ENCODE results near the gene PKP3. TPM values are rescaled to one million over a fixed set of nuclear protein-coding genes. Genes with fewer than 3 reads are reported as not detected.
"Not testable (repeated sequence)": the region's sequence is repeated elsewhere in the genome, so short reads cannot be mapped to it uniquely, and the experiment has no call there.

PKP3 gene, protein sequence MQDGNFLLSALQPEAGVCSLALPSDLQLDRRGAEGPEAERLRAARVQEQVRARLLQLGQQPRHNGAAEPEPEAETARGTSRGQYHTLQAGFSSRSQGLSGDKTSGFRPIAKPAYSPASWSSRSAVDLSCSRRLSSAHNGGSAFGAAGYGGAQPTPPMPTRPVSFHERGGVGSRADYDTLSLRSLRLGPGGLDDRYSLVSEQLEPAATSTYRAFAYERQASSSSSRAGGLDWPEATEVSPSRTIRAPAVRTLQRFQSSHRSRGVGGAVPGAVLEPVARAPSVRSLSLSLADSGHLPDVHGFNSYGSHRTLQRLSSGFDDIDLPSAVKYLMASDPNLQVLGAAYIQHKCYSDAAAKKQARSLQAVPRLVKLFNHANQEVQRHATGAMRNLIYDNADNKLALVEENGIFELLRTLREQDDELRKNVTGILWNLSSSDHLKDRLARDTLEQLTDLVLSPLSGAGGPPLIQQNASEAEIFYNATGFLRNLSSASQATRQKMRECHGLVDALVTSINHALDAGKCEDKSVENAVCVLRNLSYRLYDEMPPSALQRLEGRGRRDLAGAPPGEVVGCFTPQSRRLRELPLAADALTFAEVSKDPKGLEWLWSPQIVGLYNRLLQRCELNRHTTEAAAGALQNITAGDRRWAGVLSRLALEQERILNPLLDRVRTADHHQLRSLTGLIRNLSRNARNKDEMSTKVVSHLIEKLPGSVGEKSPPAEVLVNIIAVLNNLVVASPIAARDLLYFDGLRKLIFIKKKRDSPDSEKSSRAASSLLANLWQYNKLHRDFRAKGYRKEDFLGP
- total RNA-seq, result 0.22 and 0.40 TPM in 2 replicates

DNA sequence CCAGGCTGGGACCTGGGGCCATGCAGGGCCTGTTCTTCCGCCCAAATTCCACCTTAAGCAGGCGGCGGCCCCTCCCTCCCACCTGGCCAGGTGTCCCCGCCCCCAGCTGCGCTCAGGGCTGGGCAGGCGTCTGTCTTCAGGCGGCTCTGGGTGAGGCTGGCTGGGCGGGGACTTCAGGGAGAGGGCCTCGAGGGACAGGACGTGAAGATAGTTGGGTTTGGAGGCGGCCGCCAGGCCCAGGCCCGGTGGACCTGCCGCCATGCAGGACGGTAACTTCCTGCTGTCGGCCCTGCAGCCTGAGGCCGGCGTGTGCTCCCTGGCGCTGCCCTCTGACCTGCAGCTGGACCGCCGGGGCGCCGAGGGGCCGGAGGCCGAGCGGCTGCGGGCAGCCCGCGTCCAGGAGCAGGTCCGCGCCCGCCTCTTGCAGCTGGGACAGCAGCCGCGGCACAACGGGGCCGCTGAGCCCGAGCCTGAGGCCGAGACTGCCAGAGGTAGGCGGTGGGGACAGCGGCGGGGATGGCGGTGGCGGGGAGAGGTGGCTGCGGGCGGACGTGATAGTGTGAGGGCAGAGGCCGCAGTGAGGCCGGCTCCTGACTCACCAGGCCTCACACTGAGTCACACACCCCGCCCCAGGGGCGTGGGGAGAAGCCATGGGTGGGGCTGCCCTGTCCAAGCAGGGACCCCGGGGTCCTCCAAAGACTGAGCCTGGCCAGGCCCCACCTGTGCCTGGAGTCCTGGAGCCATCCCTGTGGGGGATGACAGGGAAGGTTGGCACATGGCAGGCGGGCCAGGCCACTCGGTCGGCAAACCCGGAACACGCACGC, at the start of gene PKP3:
TSS of gene PKP3 (plus strand) at position 176 of the 824 bp plus-strand sequence. CDS start at position 260, 84 bp downstream.
- peak; percentile 31 to 62 for DNase-seq (ENCODE audit: low read depth in 2 of 2)

DNA sequence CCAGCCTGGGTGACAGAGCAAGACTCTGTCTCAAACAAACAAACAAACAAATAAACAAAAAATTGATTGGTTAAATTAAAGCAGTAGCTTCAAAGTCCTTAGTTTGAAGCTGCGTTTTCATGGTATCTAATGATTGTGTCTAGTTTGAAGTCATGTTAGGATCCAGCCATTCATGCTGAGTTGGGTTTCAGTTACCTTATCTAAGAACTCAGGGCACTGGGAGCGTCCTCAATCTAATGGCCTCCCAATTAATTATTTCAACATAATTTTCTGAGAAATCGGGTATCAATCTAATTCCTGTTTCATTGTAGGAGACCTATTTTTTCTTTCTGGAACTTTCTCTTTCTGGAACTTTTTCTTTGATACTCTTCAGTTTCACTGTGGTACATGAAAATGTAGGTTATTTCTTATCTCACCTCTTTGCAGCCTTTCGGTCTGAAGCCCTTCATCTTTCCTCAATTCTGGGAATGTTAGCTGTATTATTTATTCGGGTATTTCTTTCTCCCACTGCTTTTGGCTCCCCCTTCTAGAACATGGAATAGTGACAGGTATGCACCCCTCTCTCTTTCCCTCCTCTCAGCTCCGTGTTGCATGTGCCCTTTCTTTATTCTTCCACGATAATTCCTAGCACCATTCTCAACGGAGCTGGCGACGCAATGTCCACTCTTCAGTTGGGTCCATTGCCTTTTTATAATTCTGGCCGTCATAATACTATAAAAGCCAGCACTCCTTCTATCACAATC, 49.0 kb upstream of the PKP3 start:
- no peak for DNase-seq (ENCODE audit: low read depth in 2 of 2)

DNA sequence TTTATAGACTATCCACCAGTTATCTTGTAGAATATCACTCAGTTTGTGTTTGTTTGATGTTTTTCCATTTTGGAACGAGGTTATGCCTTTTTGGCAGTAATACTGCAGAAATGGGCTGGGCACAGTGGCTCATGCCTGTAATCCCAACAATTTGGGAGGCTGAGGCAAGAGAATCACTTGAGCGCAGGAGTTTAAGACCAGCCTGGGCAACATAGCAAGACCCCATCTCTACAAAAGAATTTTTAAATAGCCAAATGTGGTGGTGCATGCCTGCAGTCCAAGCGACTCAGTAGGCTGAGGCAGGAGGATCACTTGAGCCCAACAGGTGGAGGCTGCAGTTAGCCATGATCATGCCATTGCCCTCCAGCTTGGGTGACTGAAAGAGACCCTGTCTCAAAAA, 47.5 kb upstream of the PKP3 start:
- no peak for DNase-seq (ENCODE audit: low read depth in 2 of 2)

DNA sequence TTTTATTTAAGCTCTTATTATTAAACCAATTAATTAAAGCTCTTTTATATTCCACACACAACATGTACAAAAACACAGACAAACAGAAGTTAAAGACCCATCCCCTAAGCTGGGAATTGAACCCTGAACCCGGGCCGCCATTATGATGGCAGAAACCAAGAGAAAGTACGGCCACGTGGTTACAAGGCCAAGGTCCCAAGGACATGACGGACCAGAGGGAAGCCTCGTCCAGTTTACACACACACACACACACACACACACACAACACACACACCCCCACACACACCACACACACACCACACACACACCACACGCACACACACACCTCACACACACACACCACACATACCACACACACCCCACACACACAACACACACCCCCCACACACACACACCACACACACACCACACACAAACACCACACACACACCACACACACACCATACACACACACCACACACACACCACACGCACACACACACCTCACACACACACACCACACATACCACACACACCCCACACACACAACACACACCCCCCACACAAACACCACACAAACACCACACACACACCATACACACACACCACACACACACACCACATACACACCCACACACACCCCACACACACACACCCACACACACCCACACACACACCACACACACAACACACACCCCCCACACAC, 44.6 kb upstream of the PKP3 start:
- not testable (repeated sequence) for DNase-seq (ENCODE audit: low read depth in 2 of 2)

DNA sequence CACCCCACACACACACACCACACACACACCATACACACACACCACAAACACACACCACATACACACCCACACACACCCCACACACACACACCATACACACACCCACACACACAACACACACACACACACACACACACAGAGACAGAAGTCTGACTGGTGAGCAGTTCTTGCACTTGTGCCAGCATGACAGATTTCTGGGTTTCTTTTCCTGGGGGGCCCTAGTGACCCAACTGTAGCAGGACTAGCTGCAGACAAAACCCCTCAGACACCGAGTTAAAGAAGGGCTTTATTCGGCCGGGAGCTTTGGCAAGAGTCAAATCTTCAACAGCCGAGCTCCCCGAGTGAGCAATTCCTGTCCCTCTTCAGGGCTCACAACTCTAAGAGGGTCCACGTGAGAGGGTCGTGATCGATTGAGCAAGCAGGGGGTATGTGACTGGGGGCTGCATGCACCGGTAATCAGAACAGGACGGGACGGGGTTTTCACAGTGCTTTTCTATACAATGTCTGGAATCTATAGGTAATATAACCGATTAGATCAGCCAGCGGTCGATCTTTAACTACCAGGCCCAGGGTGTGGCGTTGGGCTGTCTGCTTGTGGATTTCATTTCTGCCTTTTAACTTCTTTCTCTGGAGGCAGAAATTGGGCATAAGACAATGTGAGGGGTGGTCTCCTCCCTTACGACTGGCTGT, 43.8 kb upstream of the PKP3 start:
- DNase-seq (ENCODE audit: low read depth in 2 of 2), result not testable (repeated sequence)

DNA sequence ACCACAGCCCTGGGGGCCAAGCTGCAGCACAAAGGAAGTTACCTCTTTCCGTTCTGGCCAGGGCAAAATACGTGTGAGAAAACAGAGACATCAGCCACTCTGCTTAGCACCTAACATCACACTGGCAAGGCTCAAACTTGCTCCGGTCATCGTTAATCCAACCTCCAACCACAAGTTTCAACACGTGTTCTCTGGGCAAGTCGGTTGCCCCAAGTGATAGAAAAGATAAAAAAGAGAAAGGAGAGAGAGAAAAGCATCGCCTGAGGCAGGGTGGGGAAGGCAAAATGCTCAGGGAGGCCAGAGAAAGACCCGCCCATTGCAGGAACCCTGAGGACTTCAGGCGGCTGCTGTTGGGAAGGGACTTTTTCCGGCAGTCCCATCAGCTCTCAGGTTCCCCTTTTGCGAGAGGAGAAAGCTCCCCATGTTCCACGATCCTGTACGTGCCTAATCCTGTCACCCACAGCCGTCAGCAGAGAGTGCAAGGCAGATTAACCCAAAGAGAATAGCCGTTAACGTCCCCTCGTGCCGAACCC, 43.2 kb upstream of the PKP3 start:
- no peak for DNase-seq (ENCODE audit: low read depth in 2 of 2)

DNA sequence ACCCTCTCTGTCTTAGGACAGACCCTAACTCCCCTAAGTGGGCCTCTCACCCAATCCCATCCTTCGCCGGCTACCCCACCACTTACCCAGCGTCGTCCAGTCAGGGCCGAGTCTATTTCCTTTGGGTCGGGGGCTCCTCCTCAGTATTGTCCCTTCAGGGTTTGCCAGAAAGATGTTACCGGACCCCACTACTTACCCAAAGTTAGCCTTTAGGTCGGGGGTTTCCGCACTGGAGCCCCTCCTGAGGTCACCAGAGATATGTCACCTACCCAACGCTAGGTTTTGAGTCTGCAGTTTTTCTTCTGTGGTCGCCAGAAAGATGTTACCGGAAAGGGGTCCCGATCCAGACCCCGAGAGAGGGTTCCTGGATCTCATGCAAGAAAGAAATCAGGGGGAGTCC, 42.6 kb upstream of the PKP3 start:
- no peak for DNase-seq (ENCODE audit: low read depth in 2 of 2)

DNA sequence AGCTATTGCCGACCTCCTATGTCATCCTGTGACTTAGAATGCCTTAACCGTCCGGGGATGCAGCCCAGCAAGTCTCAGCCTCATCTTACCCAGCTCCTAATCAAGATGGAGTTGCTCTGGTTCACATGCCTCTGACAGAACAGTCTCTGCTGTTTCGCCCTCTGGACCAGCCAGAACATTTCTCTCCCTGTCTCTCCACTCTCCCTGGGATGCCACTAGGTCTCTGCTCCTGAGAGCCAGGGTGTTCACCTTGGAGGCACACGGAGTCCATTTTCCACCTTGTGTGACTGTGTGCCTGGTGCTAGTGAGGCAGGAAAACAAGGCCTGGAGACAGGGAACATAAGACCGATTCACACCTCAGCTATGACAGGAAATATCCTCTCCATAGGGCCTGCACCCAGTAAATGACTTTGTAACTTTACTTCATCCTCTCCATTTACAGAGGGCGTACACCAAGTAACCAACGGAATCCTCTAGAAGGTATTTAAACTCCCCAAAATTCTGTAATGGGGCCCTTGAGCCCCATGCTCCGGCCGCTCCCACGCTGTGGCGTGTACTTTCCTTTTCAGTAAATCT, 41.5 kb upstream of the PKP3 start:
- no peak for DNase-seq (ENCODE audit: low read depth in 2 of 2)

DNA sequence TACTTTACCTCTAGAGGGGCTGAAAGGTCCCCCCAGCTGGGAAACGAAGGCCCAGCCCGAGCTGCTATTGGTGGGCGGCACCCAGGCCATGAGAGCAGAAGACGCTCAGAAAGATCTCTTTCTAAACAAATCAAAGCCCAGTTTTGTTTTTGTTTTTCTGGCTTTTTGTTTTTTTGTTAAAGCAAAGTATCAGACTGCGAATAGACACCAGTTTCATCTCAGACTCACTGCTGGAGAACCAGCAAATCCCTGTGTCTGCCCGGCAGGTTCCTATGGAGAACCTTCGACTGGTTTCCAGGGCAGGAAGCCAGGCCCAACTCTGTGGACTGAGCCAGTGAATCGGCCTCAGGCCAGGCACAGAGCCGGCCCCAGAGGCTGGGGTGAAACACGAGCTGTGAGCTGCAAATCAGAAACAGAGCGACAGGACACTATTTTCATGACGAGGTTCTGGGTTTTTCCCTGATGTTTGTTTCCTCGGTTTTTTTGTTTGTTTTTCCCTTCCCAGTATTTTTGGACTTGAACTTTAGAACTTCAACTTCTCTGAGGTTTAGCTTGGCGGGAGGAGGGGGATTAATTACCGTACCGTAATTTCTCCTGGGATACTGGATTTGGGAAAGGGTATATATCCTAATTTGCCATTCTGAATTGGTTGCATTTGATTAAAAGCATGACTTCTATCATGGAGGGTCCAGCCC, 40.7 kb upstream of the PKP3 start:
- DNase-seq (ENCODE audit: low read depth in 2 of 2), result peak; percentile 38 to 94

DNA sequence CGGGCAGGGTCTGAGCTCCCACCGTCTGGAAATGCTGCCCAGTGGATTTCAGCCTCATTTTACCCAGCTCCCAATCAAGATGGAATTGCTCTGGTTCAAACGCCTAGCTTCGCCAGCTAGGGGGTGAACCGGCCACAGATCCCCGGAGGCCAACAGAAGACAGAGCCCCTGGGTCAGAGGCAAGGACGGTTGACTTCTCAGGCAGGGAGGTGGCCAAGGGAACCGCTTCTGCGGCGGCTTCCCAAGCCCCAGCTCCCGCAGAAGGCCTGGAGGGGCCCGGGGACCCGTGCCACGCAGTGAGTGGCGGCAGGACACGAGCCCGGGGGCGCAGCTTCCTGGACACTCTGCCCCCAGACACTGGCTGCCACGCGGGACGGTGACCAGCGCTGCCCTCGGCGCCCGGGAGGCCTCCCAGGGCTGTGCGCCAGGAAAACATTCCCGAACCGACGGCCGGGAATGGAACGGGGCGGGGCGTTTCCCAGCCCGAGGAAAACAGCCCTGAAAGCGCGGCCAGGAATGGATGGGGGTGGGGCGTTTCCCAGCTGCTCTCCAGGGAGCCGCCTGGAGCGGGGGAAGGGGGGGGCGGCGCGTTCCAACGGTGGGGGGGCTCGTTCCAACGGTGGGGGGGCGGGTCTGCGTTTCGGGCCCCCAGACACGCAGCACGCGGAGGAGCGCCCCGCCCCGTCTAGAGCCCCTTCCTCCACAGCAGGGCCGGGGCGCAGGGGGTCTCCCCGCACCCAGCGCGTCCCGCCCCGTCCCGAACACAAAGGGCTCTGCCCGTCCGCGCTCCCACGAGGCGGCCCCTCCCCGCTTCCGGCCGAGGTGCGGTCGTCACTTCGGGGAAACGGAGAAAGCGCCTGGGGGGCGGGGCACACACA, 38.2 kb upstream of the PKP3 start:
- peak; percentile 96 to 99 for DNase-seq (ENCODE audit: low read depth in 2 of 2)

DNA sequence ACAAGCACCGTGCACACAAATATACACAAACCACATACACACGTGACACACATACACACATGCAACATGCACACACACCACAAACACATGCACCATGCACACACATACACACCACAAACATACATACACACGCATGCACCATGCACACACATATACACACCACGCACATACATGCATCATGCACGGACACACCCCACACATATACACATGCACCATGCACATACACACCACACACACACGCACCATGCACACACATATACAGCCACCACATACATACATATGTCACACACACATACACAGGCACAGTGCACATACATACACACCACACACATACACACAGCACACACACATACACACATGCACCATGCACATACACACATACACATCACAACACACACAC, 37.4 kb upstream of the PKP3 start:
- DNase-seq (ENCODE audit: low read depth in 2 of 2), result no peak

DNA sequence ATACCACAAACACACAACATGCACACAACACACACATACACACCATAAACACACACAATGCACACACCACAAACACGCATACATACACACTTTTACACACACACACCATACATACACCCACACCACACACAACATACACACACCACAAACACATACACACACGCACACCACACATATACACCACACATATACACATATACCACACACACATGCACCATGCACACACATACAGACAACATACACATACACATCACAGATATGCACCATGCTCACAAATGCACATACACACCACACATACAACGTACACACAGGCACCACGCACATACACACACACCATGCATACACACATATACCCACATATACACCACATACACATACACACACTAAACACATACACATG, 36.4 kb upstream of the PKP3 start:
- DNase-seq (ENCODE audit: low read depth in 2 of 2), result no peak

DNA sequence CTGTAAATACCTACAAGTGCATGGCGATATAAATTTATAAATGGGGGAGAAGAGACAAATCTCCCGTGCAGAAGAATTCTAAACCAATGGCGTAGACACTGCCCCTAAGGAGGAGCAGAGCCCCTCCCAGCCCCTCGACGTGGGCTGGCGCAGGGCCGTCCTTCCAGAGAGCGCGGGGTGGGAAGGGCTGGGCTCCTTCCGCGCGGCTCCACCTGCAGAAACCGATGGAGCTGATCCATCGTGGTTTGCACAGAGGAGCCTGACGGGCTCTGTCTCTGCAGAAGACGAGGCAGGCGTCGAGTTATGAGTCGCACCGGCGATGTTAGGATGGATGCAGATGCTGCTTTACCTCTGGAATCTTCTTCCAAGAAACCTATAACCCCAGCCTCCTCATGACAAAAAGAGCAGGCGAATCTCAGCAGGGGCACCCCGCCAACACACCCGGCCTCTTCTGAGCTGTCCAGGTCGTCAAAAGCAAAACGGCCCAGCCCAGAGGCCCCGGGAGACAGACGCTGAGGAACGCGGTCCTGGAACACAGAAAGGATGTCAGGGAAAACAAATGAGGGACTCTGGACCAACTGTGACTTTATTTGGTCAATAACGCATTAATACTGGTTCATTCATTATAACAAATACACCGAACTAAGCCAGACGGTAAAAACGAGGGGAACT, 35.7 kb upstream of the PKP3 start:
- no peak for DNase-seq (ENCODE audit: low read depth in 2 of 2)

DNA sequence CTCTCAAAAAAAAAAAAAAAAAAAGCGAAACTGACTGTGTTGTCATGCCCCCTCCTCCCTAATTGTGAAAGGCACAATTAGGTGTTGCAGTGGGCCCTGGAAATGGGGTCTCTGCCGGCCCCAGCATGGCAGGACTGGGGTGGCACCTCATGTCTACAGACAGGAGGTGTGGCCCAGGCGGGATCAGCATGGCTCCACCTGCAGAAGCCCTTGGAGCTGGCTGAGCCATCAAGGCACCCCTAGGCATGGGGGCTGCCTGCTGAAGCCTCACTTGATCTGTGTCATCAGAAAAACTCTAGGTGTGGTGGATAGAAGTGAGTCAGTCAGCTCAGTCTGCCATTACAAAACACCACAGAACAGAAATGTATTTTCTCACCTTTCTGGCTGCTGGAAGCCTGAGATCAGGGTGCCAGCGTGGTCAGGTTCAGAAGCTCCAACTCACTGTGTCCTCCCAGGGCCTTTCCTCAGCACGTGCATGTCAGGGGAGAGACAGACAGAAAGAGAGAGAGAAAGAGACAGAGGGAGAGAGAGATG, 34.8 kb upstream of the PKP3 start:
- DNase-seq (ENCODE audit: low read depth in 2 of 2), result no peak

DNA sequence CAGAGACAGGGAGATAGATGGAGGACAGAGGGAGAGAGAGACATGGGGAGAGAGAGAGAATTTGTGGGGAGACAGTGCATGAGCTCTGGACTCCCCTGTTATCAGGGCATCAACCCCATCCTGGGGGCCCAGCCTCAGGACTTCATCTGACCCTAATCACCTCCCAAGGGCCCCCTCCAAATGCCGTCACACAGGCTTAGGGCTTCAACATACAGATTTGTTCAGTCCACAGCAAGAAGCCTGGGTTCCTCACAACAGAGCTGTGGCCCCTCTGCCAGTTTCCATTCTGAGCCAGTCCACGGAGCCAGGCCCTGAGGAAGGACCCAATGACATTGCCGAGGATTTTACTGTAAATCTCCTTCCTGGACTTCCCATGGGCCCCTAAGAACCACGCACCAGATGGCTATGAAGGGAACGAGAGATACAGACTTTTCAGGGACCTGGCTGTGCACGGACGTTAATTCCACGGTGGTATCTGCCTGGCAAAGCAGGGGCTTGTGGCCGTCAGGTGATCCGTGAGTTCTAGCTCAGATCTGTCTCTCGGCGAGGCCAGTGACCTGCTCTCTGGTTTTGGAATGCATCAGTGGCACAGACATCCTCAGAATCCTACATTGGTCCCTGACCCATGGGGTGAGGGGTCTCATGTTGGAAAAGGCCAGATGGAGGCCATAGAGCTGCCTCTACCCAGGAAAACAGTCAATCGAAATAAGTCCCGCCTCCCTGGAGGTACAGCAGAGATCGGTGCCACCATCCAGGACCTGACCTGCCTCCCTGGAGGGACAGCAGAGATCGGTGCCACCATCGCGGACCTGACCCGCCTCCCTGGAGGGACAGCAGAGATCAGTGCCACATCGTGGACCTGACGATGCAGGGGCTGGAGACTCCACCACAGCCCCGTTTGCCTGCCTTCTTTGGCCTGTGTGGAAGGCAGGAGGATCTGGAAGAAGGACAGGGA, 33.4 kb upstream of the PKP3 start:
- DNase-seq (ENCODE audit: low read depth in 2 of 2), result no peak

All from lung microvascular endothelial cell (primary cell).